C4-2B (cell line): ENCODE results near the gene NR6A1.

Experiments used
- ZFX ChIP-seq: fragments of 450-650 bp; IDR thresholded peaks from 2 replicates; pipeline ENCODE4 v1.6.1; 2017
- TF ChIP-seq, protein P1 (sequence below): fragments of 450-650 bp; conservative IDR thresholded peaks from 2 replicates; pipeline ENCODE4 v1.5.1; 2017; ENCODE audit warnings: mild to moderate bottlenecking

DNA sequence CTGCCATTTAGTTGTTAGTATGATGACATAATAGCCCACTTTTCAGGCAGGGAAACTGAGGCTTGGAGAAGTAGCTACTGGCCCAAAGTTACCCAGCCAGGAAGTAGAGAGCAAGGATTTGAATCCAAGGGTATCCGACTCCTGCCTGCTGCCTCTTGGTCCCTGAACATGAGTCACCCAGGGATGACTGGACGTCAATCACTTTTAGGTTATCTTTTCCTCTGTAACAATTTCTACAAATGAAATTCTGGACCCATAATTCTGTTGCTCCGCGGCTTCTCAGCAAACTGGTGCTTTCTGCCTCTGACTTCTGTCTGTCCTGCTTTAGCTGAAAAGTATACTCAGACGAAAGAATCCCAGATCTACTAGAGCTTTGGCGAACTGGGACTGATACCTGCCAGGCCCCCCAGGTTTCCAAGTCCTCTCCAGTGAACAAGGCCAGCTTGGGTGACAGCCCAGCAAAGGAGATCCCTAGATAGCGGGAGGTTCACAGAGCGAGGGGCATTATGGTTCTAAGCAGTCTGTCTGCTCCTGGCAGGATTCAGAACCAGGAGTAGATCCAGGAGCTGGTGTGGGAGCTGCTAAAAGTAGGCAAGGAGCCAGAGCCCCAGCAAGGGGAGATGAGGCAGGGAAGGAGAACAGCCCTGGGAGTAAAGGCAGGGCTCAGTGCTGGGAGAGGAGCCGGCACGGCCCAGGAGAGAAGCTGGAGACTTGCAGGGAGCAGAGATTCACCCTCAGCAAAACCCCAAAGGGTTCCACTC, 26.4 kb upstream of the NR6A1 start:
- TF ChIP-seq, protein P1, sequence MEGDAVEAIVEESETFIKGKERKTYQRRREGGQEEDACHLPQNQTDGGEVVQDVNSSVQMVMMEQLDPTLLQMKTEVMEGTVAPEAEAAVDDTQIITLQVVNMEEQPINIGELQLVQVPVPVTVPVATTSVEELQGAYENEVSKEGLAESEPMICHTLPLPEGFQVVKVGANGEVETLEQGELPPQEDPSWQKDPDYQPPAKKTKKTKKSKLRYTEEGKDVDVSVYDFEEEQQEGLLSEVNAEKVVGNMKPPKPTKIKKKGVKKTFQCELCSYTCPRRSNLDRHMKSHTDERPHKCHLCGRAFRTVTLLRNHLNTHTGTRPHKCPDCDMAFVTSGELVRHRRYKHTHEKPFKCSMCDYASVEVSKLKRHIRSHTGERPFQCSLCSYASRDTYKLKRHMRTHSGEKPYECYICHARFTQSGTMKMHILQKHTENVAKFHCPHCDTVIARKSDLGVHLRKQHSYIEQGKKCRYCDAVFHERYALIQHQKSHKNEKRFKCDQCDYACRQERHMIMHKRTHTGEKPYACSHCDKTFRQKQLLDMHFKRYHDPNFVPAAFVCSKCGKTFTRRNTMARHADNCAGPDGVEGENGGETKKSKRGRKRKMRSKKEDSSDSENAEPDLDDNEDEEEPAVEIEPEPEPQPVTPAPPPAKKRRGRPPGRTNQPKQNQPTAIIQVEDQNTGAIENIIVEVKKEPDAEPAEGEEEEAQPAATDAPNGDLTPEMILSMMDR: no peak
- TF ChIP-seq ZFX: no peak
